Fibroblast of the conjunctiva (primary cell): ENCODE data around the gene DOK7.

Experiments
- DNase-seq: peaks from one replicate; pipeline ENCODE4 v3.0.0-alpha.2; 2010; ENCODE audit warnings: low read depth

Gene DOK7

DNA sequence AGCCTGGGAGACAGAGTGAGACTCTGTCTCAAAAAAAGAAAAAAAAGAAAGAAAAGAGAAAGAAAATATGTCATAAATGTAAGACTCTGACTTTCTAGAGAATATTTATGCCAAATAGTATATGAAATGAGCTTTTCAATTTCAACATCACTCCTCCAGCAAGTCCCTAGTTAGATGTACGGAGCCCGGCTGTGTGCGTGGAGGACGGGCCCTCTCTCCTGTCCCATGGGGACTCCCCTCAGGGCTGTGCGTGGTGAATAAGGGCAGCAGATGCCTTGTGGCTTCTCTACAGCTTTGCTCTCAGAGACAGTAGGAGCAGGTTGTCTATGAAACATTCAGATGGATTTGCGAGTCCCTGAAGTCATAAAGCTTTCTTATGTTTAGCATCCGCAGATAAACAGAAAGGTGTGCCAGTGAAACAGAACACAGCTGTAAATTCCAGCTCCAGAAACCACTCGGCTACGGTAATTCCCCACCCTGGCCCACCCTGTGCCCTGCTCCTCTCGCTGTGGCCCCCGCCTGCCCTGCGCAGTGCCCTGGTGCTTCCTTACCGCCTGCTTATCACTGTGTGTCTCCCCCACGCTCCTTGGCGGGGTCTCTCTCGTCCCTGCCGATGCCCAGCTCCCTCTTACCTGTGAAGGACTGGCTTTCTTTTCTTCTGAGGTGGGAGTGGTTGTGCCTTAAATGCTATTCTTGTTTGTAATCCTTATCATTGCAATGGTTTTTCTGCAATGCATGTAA is 35.2 kb upstream of the DOK7 start:
- DNase-seq: no peak

DNA sequence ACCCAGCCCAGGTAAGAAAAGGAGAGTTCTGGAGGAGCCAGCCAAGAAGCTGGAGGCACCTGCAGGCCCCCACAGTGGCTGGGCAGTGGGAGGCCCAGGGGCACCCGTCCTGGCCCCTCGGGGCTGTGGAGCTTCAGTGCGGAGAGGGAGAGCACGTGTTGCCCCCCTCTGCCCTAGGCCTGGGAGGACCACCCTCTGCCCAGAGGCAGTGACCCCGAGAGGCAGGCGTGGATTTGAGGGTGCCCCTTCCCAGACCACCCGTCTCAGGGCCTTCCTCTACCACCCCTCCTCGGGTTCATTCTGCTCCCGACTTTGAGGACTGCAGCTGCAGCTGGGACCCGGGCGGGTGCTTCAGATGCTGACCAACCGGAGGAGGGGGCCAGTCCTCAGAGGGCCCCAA is 33.5 kb upstream of the DOK7 start:
- no peak for DNase-seq

GRCh38 chr4:3430524-3430923 is 32.6 kb upstream of the DOK7 start:
- DNase-seq: no peak

GRCh38 chr4:3431446-3431993 is 31.6 kb upstream of the DOK7 start:
- no peak for DNase-seq

GRCh38 chr4:3432381-3432790 is 30.7 kb upstream of the DOK7 start:
- DNase-seq: no peak

DNA sequence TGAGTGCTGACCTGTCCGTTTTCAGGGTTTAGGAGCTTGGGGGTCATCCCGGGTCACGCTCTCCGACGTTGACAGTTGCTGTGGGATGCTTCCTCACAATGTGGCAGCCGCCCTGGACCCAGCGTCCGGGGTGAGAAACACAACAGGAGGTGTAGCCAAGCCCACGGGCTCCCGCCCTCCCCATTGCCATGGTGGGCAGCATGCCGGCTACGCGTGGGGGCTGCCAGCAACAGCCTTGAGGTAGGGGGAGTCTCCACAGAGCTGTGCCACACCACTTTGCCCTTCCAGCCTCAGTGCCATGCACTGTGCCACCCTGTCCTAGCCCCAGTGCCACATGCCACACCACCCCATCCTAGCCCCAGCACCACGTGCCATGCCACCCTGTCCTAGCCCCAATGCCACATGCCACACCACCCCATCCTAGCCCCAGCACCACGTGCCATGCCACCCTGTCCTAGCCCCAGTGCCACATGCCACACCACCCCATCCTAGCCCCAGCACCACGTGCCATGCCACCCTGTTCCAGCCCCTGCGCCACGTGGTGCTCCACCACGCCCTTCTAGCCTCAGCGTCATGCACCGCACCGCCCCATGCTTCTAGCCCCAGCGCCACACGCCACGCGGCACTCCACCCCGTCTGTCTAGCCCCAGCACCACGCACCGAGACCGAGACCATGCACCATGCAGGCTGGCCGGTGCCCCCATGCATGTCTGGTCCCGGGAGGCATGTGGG is 29.8 kb upstream of the DOK7 start:
- no peak for DNase-seq

GRCh38 chr4:3434881-3435685 is 28.0 kb upstream of the DOK7 start:
- no peak for DNase-seq

- DNase-seq: no peak
Measured at GRCh38 chr4:3435686-3435956, 27.5 kb upstream of the DOK7 start.

- DNase-seq: no peak
Measured at GRCh38 chr4:3436048-3436797, 26.9 kb upstream of the DOK7 start.

GRCh38 chr4:3436798-3437581 is 26.1 kb upstream of the DOK7 start:
- peak; percentile 21 for DNase-seq

- no peak for DNase-seq
Measured at GRCh38 chr4:3437582-3437936, 25.5 kb upstream of the DOK7 start.

- no peak for DNase-seq
Measured at GRCh38 chr4:3437998-3438846, 24.9 kb upstream of the DOK7 start.

GRCh38 chr4:3438847-3439180 is 24.3 kb upstream of the DOK7 start:
- DNase-seq: no peak

GRCh38 chr4:3439391-3439790 is 23.7 kb upstream of the DOK7 start:
- no peak for DNase-seq

- DNase-seq: no peak
Measured at GRCh38 chr4:3440011-3440410, 23.1 kb upstream of the DOK7 start.

DNA sequence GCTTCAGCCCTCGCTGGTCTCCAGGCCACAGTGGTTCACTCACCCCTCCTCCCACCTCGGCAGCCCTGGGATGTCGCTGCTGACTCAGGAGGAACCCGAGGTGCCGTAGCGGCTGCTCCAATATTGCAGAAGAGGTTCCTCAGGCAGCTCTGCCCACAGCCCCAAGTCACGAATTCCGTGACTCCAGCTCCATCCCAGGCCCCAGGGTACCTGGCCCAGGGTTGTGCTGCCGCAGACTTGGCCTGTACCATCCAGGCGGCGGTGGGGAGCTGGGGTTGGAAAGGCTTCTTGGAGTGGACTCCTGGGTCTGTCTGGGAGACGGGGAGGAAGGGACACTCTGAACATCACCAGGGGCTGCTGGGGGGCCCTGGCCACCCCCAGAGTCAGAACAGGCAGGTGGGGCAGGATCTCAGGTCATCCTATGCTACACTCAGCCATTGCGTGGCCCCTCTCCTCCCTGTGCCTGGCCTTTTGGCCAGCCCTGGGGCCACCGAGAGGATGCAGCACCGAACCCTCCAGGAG is 22.1 kb upstream of the DOK7 start:
- no peak for DNase-seq

DNA sequence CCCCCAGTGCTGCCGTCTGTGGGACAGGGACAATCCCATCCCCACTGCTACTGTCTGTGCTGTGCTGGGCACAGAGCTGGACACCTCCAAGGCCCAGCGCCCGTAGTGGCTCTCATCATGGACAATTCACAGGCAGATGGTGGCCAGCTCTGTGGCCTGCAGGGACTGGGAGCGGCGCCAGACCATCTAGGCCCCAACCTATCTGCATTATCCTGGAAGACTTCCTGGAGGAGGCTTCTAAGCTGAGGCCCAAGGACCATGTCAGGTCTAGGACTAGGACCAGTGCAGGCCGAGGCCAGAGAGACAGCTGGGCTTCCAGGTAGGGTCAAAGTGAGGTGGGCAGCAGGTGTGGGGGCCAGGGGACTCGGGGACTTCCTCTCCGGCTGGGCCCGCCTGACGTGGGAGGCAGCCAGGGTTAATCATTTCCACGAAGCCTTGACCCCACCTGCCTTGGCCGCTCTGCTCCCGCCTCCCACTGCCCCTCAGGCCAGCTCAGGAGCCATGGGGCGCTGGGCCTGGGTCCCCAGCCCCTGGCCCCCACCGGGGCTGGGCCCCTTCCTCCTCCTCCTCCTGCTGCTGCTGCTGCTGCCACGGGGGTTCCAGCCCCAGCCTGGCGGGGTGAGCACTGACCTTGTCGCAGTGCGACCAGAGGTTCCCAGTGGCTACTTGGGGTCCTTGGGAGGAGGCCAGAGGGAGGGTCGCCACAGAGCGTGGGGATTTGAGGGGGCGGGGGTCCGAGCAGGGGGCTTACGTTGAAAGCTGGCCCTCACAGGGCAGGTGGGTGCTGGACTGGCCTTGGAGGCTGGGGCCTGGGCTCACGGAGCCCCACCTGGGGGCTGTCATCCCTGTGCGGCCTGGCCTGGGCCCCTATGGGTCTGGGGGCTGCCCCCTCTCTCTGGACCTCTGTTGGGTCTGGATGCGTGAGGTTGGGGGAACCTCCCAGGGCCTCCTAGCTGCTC is 21.3 kb upstream of the DOK7 start, which contains the start of gene HGFAC:
Gene HGFAC (plus strand): TSS at position 468 of the 959 bp plus-strand sequence. CDS start 34 bp downstream, at position 502.
- no peak for DNase-seq

GRCh38 chr4:3442460-3442958 is 20.6 kb upstream of the DOK7 start:
- DNase-seq: no peak
